Activated B cell treated with CpG ODN at 0.5 μM for 24 hours (primary cell): Measurements from ENCODE around the gene LRRC72. TPM values are rescaled to one million over a fixed set of nuclear protein-coding genes. Genes with fewer than 3 reads are reported as not detected.
"Not testable (repeated sequence)": the region's sequence is repeated elsewhere in the genome, so short reads cannot be mapped to it uniquely, and the experiment has no call there.

Experiments
- ATAC-seq: fragments of 200-7000 bp; cut with Tn5 transposase; one replicate; pipeline ENCODE4 v1.10.0; 2021; ENCODE audit warnings: low read depth, mild to moderate bottlenecking, moderate library complexity
- CTCF ChIA-PET: fragments of 350-600 bp; sonication (Branson Sonifier 250); formaldehyde crosslinking; loops from one replicate; lab custom pipeline; 2021; ENCODE audit warnings: antibody characterized with exemption; lab: Charles Lee
- POLR2A ChIA-PET: fragments of 350-600 bp; sonication (Branson Sonifier 250); formaldehyde crosslinking; loops from one replicate; lab custom pipeline; 2021; ENCODE audit warnings: antibody characterized with exemption; lab: Charles Lee
- DNase-seq: peaks from one replicate; pipeline ENCODE4 v3.0.0; 2022
- H3K27ac Mint-ChIP-seq: one replicate; pipeline ENCODE4 v1.8.0; 2020; ENCODE audit warnings: mixed read lengths
- H3K27me3 Mint-ChIP-seq: one replicate; pipeline ENCODE4 v1.8.0; 2021; ENCODE audit warnings: mixed read lengths
- H3K36me3 Mint-ChIP-seq: one replicate; pipeline ENCODE4 v1.8.0; 2021; ENCODE audit warnings: low read depth, mixed read lengths
- H3K4me1 Mint-ChIP-seq: one replicate; pipeline ENCODE4 v1.8.0; 2021; ENCODE audit warnings: mixed read lengths
- H3K4me3 Mint-ChIP-seq: one replicate; pipeline ENCODE4 v1.8.0; 2020; ENCODE audit warnings: mild to moderate bottlenecking, mixed read lengths
- H3K9me3 Mint-ChIP-seq: one replicate; pipeline ENCODE4 v1.8.0; 2020; ENCODE audit warnings: mixed read lengths
- intact Hi-C: fragments of 100-400 bp; cut with micrococcal nuclease; formaldehyde crosslinking; loops from one replicate; pipeline ENCODE4 v1.15.1; 2024
- total RNA-seq: library from RNA; stranded (reverse); gene quantifications from 2 replicates; pipeline ENCODE4 v1.2.3, GENCODE V29; 2022
- TF ChIP-seq, protein P1 (sequence below): fragments of 200-600 bp; IDR thresholded peaks from one replicate; pipeline ENCODE4 v1.8.0; 2022; ENCODE audit warnings: antibody characterized with exemption, mild to moderate bottlenecking

The LRRC72 gene
- total RNA-seq, 1 donor from 2014 or later, result not detected

DNA sequence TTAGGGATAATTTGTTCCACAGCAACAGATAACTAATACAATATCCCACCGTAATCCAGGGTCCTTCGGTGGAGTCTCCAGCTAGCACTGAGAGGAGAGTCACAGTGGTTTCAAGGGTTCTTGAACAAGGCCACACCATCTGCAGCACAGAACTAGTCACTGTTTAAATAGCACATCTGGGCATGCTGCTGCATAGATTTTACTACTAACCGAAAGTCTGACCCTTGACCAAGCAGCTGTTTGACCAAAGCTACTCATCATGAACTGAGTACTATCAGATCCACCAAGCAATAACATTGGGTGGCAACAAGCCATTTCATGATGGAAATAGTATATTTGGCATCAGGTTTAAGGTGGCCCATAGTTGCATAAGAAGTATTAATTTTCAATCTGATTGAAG, 65.8 kb downstream of the LRRC72 start:
- Mint-ChIP-seq H3K27me3 (no peaks in the 10 kb centered on the region), H3K4me1 (no peaks in the 10 kb centered on the region), H3K36me3 (peaks cover 1% of the 10 kb centered on the region), H3K27ac (no peak overlapping the region), H3K4me3 (no peak overlapping the region), H3K9me3 (no peaks in the 10 kb centered on the region)
- TF ChIP-seq, protein P1, sequence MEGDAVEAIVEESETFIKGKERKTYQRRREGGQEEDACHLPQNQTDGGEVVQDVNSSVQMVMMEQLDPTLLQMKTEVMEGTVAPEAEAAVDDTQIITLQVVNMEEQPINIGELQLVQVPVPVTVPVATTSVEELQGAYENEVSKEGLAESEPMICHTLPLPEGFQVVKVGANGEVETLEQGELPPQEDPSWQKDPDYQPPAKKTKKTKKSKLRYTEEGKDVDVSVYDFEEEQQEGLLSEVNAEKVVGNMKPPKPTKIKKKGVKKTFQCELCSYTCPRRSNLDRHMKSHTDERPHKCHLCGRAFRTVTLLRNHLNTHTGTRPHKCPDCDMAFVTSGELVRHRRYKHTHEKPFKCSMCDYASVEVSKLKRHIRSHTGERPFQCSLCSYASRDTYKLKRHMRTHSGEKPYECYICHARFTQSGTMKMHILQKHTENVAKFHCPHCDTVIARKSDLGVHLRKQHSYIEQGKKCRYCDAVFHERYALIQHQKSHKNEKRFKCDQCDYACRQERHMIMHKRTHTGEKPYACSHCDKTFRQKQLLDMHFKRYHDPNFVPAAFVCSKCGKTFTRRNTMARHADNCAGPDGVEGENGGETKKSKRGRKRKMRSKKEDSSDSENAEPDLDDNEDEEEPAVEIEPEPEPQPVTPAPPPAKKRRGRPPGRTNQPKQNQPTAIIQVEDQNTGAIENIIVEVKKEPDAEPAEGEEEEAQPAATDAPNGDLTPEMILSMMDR, result no peak
- ATAC-seq (no peak), DNase-seq (no peak)
- intact Hi-C loops, result no loop called here
- ChIA-PET CTCF (no interaction called here), POLR2A (no interaction called here)

DNA sequence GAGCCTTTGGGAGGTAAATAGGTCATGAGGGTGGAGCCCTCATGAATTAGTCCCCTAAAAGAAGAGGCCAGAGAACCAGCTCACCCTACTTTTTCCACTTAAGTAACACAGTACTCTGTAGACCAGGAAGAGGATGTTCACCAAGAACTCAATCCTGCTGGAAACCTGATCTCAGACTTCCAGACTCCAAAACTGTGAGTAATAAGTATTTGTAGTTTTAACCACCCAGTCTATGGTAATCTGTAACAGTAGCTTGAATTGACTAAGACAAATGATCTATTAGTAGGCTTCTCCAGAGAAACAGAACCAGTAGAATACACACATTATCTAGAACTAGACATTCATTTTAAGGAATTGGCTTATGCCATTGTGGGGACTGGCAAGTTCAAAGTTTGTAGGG, 67.4 kb downstream of the LRRC72 start:
- Mint-ChIP-seq H3K27ac (no peak overlapping the region), H3K4me3 (no peak overlapping the region), H3K9me3 (no peaks in the 10 kb centered on the region), H3K27me3 (no peaks in the 10 kb centered on the region), H3K4me1 (no peaks in the 10 kb centered on the region), H3K36me3 (peaks cover 6% of the 10 kb centered on the region)
- CTCF ChIA-PET, result no interaction called here
- POLR2A ChIA-PET, result no interaction called here
- DNase-seq (no peak), ATAC-seq (no peak)
- TF ChIP-seq, protein P1, result no peak
- intact Hi-C loops, result no loop called here

DNA sequence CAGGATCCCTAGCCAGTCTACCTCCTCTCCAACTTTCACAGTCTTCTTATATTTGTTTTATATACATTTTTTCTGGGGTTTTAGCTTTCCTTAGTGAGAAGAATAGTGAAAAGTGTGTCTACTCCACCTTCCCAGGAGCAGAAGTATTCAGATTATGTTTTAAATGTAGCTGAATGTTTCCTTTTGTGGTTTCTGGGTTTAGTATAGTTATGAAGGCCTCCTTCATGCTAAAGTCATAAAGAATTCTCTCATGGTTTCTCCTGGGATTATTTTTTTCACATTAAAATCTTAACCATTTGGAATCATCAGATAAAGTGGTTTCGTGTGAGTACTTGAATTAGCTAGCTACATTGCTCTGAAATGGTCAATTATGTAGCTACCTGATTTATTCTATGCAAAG, 68.1 kb downstream of the LRRC72 start:
- ChIA-PET CTCF (no interaction called here), POLR2A (interaction anchor here (0.6 kb wide), 1 partner anchor 129 kb away, joined by 6 read pairs; no protein-coding TSS in a partner anchor)
- H3K27ac Mint-ChIP-seq, result no peak overlapping the region
- intact Hi-C loops, result no loop called here
- ATAC-seq (no peak), DNase-seq (no peak)
- H3K4me1 Mint-ChIP-seq, result no peaks in the 10 kb centered on the region
- H3K4me3 Mint-ChIP-seq, result no peak overlapping the region
- TF ChIP-seq, protein P1, result no peak
- no peaks in the 10 kb centered on the region for H3K9me3 Mint-ChIP-seq
- no peaks in the 10 kb centered on the region for H3K27me3 Mint-ChIP-seq
- peaks cover 12% of the 10 kb centered on the region for H3K36me3 Mint-ChIP-seq

DNA sequence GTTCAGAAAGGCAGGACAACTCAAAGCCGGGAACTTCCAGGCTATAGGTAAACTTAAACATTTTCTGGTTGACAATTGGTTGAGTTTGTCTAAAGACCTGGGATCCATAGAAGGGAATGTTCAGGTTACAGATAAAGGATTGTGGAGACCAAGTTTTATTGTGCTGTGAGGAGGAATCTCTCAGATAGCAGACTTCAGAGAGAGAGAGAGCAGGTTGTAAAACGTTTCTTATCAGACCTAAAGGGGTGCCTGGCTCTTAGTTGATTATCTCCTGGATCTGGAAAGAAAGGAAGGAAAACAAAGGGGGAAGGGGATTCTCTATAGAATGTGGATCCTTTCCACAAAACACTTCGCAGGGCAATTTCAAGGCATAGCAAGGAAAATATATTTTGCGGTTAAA, 69.0 kb downstream of the LRRC72 start:
- CTCF ChIA-PET, POLR2A ChIA-PET, H3K27me3 Mint-ChIP-seq, DNase-seq, intact Hi-C loops, H3K9me3 Mint-ChIP-seq, ATAC-seq, H3K4me1 Mint-ChIP-seq, H3K4me3 Mint-ChIP-seq, H3K27ac Mint-ChIP-seq: not testable (repeated sequence)
- peaks cover 18% of the 10 kb centered on the region for H3K36me3 Mint-ChIP-seq

DNA sequence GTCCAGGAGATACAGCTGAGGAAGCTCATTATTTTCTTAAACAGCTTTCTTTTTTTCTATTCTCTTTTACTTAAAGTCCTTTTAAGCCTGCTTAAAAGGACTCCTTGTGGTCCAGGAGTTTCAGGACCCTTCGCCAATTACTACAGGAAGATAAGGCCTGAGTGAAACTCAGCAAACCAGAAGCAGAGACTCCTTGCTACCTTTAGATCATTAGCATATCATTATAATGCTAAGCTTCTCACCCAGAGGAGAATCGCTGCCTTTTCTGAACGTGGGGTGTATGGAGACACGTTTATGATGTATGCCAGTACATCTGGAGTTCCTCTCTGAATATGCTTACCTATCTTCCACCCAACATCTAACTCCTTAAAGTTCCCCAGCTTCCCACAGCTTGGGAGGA, 71.4 kb downstream of the LRRC72 start:
- H3K27me3 Mint-ChIP-seq, result no peaks in the 10 kb centered on the region
- no peak for ATAC-seq
- no peak overlapping the region for H3K4me3 Mint-ChIP-seq
- TF ChIP-seq, protein P1, result no peak
- no peak for DNase-seq
- ChIA-PET CTCF (no interaction called here), POLR2A (no interaction called here)
- intact Hi-C loops, result no loop called here
- H3K36me3 Mint-ChIP-seq, result peaks cover 41% of the 10 kb centered on the region
- no peaks in the 10 kb centered on the region for H3K4me1 Mint-ChIP-seq
- H3K9me3 Mint-ChIP-seq, result no peaks in the 10 kb centered on the region
- no peak overlapping the region for H3K27ac Mint-ChIP-seq

DNA sequence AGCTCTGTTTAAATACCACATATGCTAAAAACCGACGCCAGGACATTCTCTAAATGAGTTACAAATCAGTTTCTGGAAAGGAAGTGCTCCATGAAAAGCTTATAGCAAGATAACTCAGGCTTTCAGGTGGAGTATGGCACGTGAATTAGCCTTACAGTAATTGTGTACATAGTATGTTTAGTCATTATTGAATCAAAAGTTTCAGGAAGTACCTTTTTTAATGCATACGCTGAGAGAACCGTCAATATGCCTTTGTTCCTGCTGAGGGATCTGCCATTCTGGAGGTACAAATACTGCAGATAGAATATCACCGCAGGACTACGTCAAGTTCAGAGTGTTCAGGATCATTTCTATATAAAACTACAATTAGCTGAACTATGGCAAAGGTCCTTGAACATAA, 73.2 kb downstream of the LRRC72 start:
- H3K27me3 Mint-ChIP-seq, result no peaks in the 10 kb centered on the region
- H3K36me3 Mint-ChIP-seq, result peaks cover 58% of the 10 kb centered on the region
- TF ChIP-seq, protein P1, result no peak
- intact Hi-C loops, result no loop called here
- no peaks in the 10 kb centered on the region for H3K4me1 Mint-ChIP-seq
- no peak overlapping the region for H3K4me3 Mint-ChIP-seq
- POLR2A ChIA-PET, result no interaction called here
- no peak for DNase-seq
- CTCF ChIA-PET, result no interaction called here
- H3K27ac Mint-ChIP-seq, result no peak overlapping the region
- no peaks in the 10 kb centered on the region for H3K9me3 Mint-ChIP-seq
- ATAC-seq, result no peak
